ENCODE data around the gene KCTD13. TPM values are rescaled to one million over a fixed set of nuclear protein-coding genes. Genes with fewer than 3 reads are reported as not detected.

KCTD13 gene
- total RNA-seq, 3 donors from 2014 or later, result 22.2 to 25.8 (median 22.9) TPM

- DNase-seq, result no peak
- Histone ChIP-seq H3K4me3 (no peak overlapping the region), H3K4me1 (ENCODE audit: low read depth) (no peaks in the 10 kb centered on the region), H3K36me3 (ENCODE audit: low read depth) (no peaks in the 10 kb centered on the region), H3K9me3 (no peaks in the 10 kb centered on the region)
- TF ChIP-seq, protein P1, sequence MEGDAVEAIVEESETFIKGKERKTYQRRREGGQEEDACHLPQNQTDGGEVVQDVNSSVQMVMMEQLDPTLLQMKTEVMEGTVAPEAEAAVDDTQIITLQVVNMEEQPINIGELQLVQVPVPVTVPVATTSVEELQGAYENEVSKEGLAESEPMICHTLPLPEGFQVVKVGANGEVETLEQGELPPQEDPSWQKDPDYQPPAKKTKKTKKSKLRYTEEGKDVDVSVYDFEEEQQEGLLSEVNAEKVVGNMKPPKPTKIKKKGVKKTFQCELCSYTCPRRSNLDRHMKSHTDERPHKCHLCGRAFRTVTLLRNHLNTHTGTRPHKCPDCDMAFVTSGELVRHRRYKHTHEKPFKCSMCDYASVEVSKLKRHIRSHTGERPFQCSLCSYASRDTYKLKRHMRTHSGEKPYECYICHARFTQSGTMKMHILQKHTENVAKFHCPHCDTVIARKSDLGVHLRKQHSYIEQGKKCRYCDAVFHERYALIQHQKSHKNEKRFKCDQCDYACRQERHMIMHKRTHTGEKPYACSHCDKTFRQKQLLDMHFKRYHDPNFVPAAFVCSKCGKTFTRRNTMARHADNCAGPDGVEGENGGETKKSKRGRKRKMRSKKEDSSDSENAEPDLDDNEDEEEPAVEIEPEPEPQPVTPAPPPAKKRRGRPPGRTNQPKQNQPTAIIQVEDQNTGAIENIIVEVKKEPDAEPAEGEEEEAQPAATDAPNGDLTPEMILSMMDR (IDR thresholded peaks at IDR 0.05), result no peak
- ATAC-seq, result no peak
- intact Hi-C loops (cut with DNase I, micrococcal nuclease), result no loop called here
These were observed 18.1 kb downstream of the KCTD13 start for GRCh38 chr16:29907973-29908372.

DNA sequence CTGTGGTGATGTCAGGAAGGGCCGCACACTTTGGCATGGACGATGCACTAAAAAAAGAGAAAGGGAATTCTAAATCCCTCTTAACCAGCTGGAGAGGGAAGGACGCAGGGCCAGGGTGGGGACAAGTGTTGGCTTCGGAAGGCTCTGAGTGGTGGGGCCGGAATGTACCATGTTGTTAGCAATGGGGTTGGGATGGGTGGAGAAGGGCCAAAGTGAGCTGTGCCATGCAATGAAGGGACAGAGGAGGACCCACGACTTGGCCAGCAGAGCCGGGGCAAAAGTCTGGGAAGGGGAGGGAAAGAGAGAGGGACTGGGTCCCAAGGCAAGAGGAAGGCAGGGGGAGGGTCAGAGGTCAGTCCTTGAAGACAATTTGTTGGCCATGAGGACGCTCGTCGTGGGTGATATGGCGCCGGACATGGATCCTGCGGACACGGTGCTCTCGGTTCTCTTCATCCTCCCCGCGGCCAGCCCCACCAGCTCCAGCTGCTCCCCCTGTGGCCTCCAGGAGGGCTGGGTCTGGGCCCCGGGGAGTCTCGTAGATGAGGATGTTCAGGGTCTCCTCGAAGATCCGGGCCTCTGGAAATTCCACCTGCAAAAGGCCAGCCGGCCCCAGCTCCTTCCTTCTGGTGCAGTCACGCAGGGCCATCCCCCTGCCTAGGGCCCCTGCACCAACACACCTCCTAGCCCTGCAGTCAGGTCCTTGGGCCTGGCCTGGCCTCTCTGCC lies 19.3 kb downstream of the KCTD13 start:
- no peaks in the 10 kb centered on the region for H3K36me3 ChIP-seq (ENCODE audit: low read depth)
- no peaks in the 10 kb centered on the region for H3K4me1 ChIP-seq (ENCODE audit: low read depth)
- no peaks in the 10 kb centered on the region for H3K9me3 ChIP-seq
- intact Hi-C loops (cut with DNase I, micrococcal nuclease), result no loop called here
- H3K4me3 ChIP-seq, result no peak overlapping the region
- DNase-seq (no peak), ATAC-seq (no peak)
- TF ChIP-seq, protein P1 (IDR thresholded peaks at IDR 0.05), result no peak

DNA sequence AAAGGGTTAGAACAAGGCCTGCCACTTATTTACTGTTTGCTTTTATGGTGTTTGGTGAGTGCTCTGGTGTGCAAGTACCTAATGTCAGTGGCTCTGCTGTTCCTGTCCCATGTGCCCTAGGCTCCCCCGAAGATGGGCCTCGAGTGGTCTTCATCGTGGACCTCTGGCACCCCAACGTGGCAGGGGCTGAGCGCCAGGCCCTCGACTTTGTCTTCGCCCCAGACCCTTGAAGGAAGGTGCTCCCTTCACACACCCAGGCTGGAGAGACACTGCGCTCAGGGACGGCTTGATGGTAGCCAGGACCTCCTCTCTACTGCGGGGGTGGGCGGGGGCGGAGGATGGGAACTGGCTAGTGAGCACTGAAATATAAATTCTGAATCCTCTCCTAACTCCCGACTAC lies 20.4 kb downstream of the KCTD13 start:
- TF ChIP-seq, protein P1 (IDR thresholded peaks at IDR 0.05), result no peak
- DNase-seq, result no peak
- no peaks in the 10 kb centered on the region for H3K9me3 ChIP-seq
- H3K36me3 ChIP-seq (ENCODE audit: low read depth), result no peaks in the 10 kb centered on the region
- intact Hi-C loops (cut with DNase I, micrococcal nuclease), result no loop called here
- no peak overlapping the region for H3K4me3 ChIP-seq
- no peak for ATAC-seq
- peaks cover under 1% of the 10 kb centered on the region for H3K4me1 ChIP-seq (ENCODE audit: low read depth)

- DNase-seq, result no peak
- no peak overlapping the region for H3K4me3 ChIP-seq
- intact Hi-C loops (cut with DNase I, micrococcal nuclease), result no loop called here
These were observed 21.1 kb downstream of the KCTD13 start for GRCh38 chr16:29904947-29905346.

DNA sequence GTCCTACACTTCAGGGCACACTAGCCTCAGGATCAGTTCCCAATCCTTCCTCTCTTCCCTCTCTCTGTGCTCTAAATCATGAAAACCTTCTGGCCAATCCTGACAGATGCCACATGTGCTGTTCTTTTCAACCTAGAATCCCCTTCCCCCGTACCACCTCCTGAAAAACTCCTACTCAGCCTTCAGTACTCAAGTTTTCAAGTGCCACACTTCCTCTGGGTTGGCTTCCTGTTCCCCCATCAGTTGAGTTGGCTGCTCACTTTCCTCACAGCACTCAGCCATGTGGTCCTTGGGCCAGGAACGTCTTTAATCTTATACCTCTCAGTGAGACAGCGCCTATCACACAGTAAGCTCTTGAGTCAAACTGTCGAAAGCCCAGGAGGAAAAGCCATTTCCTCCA lies 22.4 kb downstream of the KCTD13 start:
- H3K36me3 ChIP-seq (ENCODE audit: low read depth), result no peaks in the 10 kb centered on the region
- intact Hi-C loops (cut with DNase I, micrococcal nuclease), result no loop called here
- DNase-seq (no peak), ATAC-seq (no peak)
- peaks cover 12% of the 10 kb centered on the region for H3K4me1 ChIP-seq (ENCODE audit: low read depth)
- H3K9me3 ChIP-seq, result no peaks in the 10 kb centered on the region
- TF ChIP-seq, protein P1 (IDR thresholded peaks at IDR 0.05), result no peak
- no peak overlapping the region for H3K4me3 ChIP-seq

More at GRCh38 chr16:29904947-29905346, 21.1 kb downstream of the KCTD13 start:
- Histone ChIP-seq H3K9me3 (no peaks in the 10 kb centered on the region), H3K36me3 (ENCODE audit: low read depth) (no peaks in the 10 kb centered on the region), H3K4me1 (ENCODE audit: low read depth) (peaks cover 6% of the 10 kb centered on the region)
- no peak for ATAC-seq
- TF ChIP-seq, protein P1 (IDR thresholded peaks at IDR 0.05), result no peak

All from mucosa of descending colon (tissue), 3 donors.